Measurements from ENCODE around the gene BEND7. TPM values are rescaled to one million over a fixed set of nuclear protein-coding genes. Genes with fewer than 3 reads are reported as not detected.
"Not testable (repeated sequence)": the region's sequence is repeated elsewhere in the genome, so short reads cannot be mapped to it uniquely, and the experiment has no call there.

The BEND7 gene
- total RNA-seq, 5 donors from 2014 or later (not counting 1 experiment from before 2014, with no cell fraction given) = 1.2 TPM; not detected in 4

- H3K36me3 ChIP-seq (ENCODE audit: control insufficient read depth in 2 of 2, extremely low read depth in 1 of 2, insufficient read depth in 1 of 2, low read length in 1 of 2); H3K4me1 ChIP-seq (ENCODE audit: control insufficient read depth in 1 of 2, extremely low read depth in 1 of 2, insufficient read depth in 2 of 2, low read length in 2 of 2); H3K4me3 Mint-ChIP-seq; DNase-seq; H3K36me3 Mint-ChIP-seq; H3K27ac ChIP-seq (ENCODE audit: low read length); H3K4me3 ChIP-seq (ENCODE audit: control insufficient read depth in 1 of 2, extremely low read depth in 1 of 2, low read length in 1 of 2); ATAC-seq (replicated peaks in 1 of 4); H3K9me3 Mint-ChIP-seq; CTCF ChIA-PET; H3K27ac Mint-ChIP-seq; H3K4me1 Mint-ChIP-seq; H3K9me3 ChIP-seq: not testable (repeated sequence)
- POLR2A ChIA-PET = interaction anchor here in 1 of 2 donors (0.7 kb wide), 1 partner anchor 291 kb away, joined by 4 read pairs; no protein-coding TSS in a partner anchor
- peaks cover 43 to 61% of the 10 kb centered on the region in 2 donors for H3K27me3 Mint-ChIP-seq
- peaks cover 3 to 35% of the 10 kb centered on the region in 2 experiments for H3K27me3 ChIP-seq (replicated peaks in 1 of 2; ENCODE audit: control insufficient read depth in 2 of 2, extremely low read depth in 1 of 2, insufficient read depth in 2 of 2, low read length in 1 of 2)
- 70% methylated on average over 8 of the region's 9 CpGs for WGBS (ENCODE audit: insufficient coverage)
These were observed 9.2 kb upstream of the BEND7 start for GRCh38 chr10:13537985-13538384.

- peaks cover 55 to 65% of the 10 kb centered on the region in 2 donors for H3K27me3 Mint-ChIP-seq
- H3K9me3 Mint-ChIP-seq = no peaks in the 10 kb centered on the region
- H3K9me3 ChIP-seq = no peaks in the 10 kb centered on the region
- H3K4me3 Mint-ChIP-seq = no peak overlapping the region
- DNase-seq (peak in 2 of 35 experiments; percentile 9 to 28), ATAC-seq (replicated peaks in 1 of 4) (no peak)
- no peaks in the 10 kb centered on the region for H3K36me3 Mint-ChIP-seq
- H3K4me3 ChIP-seq (ENCODE audit: control insufficient read depth in 1 of 2, extremely low read depth in 1 of 2, low read length in 1 of 2) = no peak overlapping the region
- H3K4me1 Mint-ChIP-seq = no peaks in the 10 kb centered on the region
- H3K27ac ChIP-seq (ENCODE audit: low read length) = no peak overlapping the region
- CTCF ChIA-PET = no interaction called here
- H3K27ac Mint-ChIP-seq = no peak overlapping the region
- H3K27me3 ChIP-seq (replicated peaks in 1 of 2; ENCODE audit: control insufficient read depth in 2 of 2, extremely low read depth in 1 of 2, insufficient read depth in 2 of 2, low read length in 1 of 2) = peaks cover 3 to 31% of the 10 kb centered on the region in 2 experiments
- H3K36me3 ChIP-seq (ENCODE audit: control insufficient read depth in 2 of 2, extremely low read depth in 1 of 2, insufficient read depth in 1 of 2, low read length in 1 of 2) = no peaks in the 10 kb centered on the region
- H3K4me1 ChIP-seq (ENCODE audit: control insufficient read depth in 1 of 2, extremely low read depth in 1 of 2, insufficient read depth in 2 of 2, low read length in 2 of 2) = no peaks in the 10 kb centered on the region
- WGBS (ENCODE audit: insufficient coverage) = 67% methylated on average over 8 of the region's 11 CpGs
- POLR2A ChIA-PET = interaction anchor here in 1 of 2 donors (0.6 kb wide), 1 partner anchor 16 kb away, joined by 8 read pairs; no protein-coding TSS in a partner anchor
These were observed 8.0 kb upstream of the BEND7 start for GRCh38 chr10:13536674-13537366.

DNA sequence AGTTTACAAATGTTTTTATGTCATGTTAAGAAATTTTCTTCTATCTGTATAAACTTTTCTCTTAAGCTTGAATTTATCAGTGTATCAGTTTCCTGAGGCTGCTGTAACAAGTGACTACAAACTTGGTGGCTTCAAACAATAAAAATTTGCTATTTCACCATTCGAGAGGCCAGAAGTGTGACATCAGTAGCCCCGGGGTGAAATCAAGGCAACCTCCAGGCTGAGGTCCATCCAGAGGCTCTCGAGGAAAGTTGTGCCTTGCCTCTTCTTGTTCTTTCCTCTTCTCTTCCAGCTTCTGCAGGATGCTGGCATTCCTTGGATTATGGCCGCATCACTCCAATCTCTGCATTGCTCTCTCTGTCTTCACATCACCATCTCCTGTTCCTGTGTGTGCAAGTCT lies 6.5 kb upstream of the BEND7 start:
- no peaks in the 10 kb centered on the region for H3K4me1 ChIP-seq (ENCODE audit: control insufficient read depth in 1 of 2, extremely low read depth in 1 of 2, insufficient read depth in 2 of 2, low read length in 2 of 2)
- H3K27ac ChIP-seq (ENCODE audit: low read length) = no peak overlapping the region
- no peak for DNase-seq
- Mint-ChIP-seq H3K4me3 (no peak overlapping the region), H3K27me3 (peaks cover 54 to 66% of the 10 kb centered on the region in 2 donors), H3K27ac (peak overlapping the region in 1 of 2 donors; percentile 66), H3K9me3 (no peaks in the 10 kb centered on the region), H3K36me3 (no peaks in the 10 kb centered on the region), H3K4me1 (no peaks in the 10 kb centered on the region)
- no peaks in the 10 kb centered on the region for H3K9me3 ChIP-seq
- ATAC-seq (replicated peaks in 1 of 4) = no peak
- H3K27me3 ChIP-seq (replicated peaks in 1 of 2; ENCODE audit: control insufficient read depth in 2 of 2, extremely low read depth in 1 of 2, insufficient read depth in 2 of 2, low read length in 1 of 2) = peaks cover 3 to 24% of the 10 kb centered on the region in 2 experiments
- ChIA-PET POLR2A (interaction anchor here in 1 of 2 donors (0.6 kb wide), 1 partner anchor 242 kb away, joined by 6 read pairs; no protein-coding TSS in a partner anchor), CTCF (no interaction called here)
- H3K36me3 ChIP-seq (ENCODE audit: control insufficient read depth in 2 of 2, extremely low read depth in 1 of 2, insufficient read depth in 1 of 2, low read length in 1 of 2) = no peaks in the 10 kb centered on the region
- WGBS (ENCODE audit: insufficient coverage) = 79% methylated on average over 3 of the region's 4 CpGs
- H3K4me3 ChIP-seq (ENCODE audit: control insufficient read depth in 1 of 2, extremely low read depth in 1 of 2, low read length in 1 of 2) = no peak overlapping the region

GRCh38 chr10:13529714-13529973 lies 830 bp upstream of the BEND7 start:
- DNase-seq (no peak), ATAC-seq (replicated peaks in 1 of 4) (no peak)
- ChIA-PET CTCF (no interaction called here), POLR2A (no interaction called here)
- Histone ChIP-seq H3K36me3 (ENCODE audit: control insufficient read depth in 2 of 2, extremely low read depth in 1 of 2, insufficient read depth in 1 of 2, low read length in 1 of 2) (no peaks in the 10 kb centered on the region), H3K9me3 (no peaks in the 10 kb centered on the region), H3K4me3 (ENCODE audit: control insufficient read depth in 1 of 2, extremely low read depth in 1 of 2, low read length in 1 of 2) (no peak overlapping the region), H3K4me1 (ENCODE audit: control insufficient read depth in 1 of 2, extremely low read depth in 1 of 2, insufficient read depth in 2 of 2, low read length in 2 of 2) (peaks cover 0 to 12% of the 10 kb centered on the region in 2 experiments), H3K27ac (ENCODE audit: low read length) (no peak overlapping the region), H3K27me3 (replicated peaks in 1 of 2; ENCODE audit: control insufficient read depth in 2 of 2, extremely low read depth in 1 of 2, insufficient read depth in 2 of 2, low read length in 1 of 2) (peaks cover 12 to 25% of the 10 kb centered on the region in 2 experiments)
- 11% methylated on average over 4 of the region's 8 CpGs for WGBS (ENCODE audit: insufficient coverage)
- peaks cover 63 to 69% of the 10 kb centered on the region in 2 donors for H3K27me3 Mint-ChIP-seq
- no peaks in the 10 kb centered on the region for H3K9me3 Mint-ChIP-seq
- H3K27ac Mint-ChIP-seq = no peak overlapping the region
- peak overlapping the region; percentile 47 to 67 (median 51) for H3K4me3 Mint-ChIP-seq
- no peaks in the 10 kb centered on the region for H3K36me3 Mint-ChIP-seq
- peaks cover 9 to 14% (median 12%) of the 10 kb centered on the region in 3 donors for H3K4me1 Mint-ChIP-seq

DNA sequence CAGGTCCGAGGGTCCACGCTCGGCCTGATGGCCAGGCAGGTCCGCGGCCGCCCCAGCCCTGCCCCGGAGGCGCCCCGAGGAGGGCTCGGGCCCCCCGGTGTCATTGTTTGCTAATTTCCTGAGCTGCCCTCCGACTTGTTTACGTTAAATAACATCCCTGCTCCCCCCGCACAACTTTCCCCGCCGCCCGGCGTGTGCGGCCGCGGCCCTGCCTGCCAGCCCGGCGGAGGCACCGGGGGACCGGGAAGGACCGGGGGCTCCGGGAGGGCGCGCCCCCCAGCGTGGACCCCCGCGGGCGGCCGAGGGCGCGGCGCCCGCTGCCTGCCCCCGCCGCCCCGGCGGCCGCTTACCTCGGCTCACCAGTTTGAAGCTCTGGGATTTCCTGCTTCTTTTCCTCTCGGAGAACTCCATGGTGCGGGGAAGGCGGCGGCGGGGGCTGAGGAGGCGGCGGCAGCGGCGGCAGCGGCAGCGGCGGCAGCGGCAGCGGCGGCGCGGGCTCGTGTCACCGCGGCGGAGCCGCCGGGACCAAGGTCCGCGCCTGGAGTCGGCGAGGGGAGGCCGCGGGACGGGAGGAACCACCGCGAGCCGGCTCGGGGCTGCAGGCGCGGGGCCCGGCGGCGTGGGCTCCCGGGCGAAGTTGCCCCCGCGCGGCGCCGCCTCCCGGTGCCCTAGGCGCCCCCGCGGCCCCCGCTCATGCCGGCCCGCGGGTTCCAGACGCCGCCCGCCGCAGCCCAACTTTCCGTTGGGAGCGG lies 515 bp downstream of the BEND7 start:
- CTCF ChIA-PET = interaction anchor here in 1 of 2 donors (0.6 kb wide), 1 partner anchor 15 kb away, joined by 3 read pairs; no protein-coding TSS in a partner anchor
- no peak for DNase-seq

DNA sequence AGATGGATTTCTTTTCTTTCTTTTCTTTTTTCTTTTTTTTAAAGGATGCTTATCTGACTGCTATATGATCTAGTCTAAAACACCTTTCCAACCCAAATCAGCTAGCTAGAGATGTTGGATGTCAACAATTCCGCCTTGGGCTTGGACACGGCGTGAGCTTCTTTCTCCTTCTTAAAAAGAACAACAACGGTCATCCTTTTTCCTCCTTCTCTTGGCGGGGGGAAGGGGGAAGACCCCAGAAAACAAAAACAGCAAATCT lies 1.0 kb downstream of the BEND7 start:
- H3K27me3 ChIP-seq (replicated peaks in 1 of 2; ENCODE audit: control insufficient read depth in 2 of 2, extremely low read depth in 1 of 2, insufficient read depth in 2 of 2, low read length in 1 of 2) = peaks cover 12 to 28% of the 10 kb centered on the region in 2 experiments
- no peaks in the 10 kb centered on the region for H3K36me3 Mint-ChIP-seq
- CTCF ChIA-PET = no interaction called here

More for the DNA sequence above, 515 bp downstream of the BEND7 start:
- Mint-ChIP-seq H3K9me3 (no peaks in the 10 kb centered on the region), H3K27ac (no peak overlapping the region), H3K4me1 (peaks cover 9 to 14% (median 12%) of the 10 kb centered on the region in 3 donors), H3K36me3 (no peaks in the 10 kb centered on the region), H3K4me3 (peak overlapping the region; percentile 69 to 75 (median 70)), H3K27me3 (peaks cover 60 to 69% of the 10 kb centered on the region in 2 donors)
- Histone ChIP-seq H3K27me3 (replicated peaks in 1 of 2; ENCODE audit: control insufficient read depth in 2 of 2, extremely low read depth in 1 of 2, insufficient read depth in 2 of 2, low read length in 1 of 2) (peaks cover 12 to 28% of the 10 kb centered on the region in 2 experiments), H3K4me3 (ENCODE audit: control insufficient read depth in 1 of 2, extremely low read depth in 1 of 2, low read length in 1 of 2) (peak overlapping the region in 1 of 2 donors; percentile 32), H3K36me3 (ENCODE audit: control insufficient read depth in 2 of 2, extremely low read depth in 1 of 2, insufficient read depth in 1 of 2, low read length in 1 of 2) (no peaks in the 10 kb centered on the region), H3K9me3 (no peaks in the 10 kb centered on the region), H3K27ac (ENCODE audit: low read length) (no peak overlapping the region), H3K4me1 (ENCODE audit: control insufficient read depth in 1 of 2, extremely low read depth in 1 of 2, insufficient read depth in 2 of 2, low read length in 2 of 2) (peaks cover 0 to 12% of the 10 kb centered on the region in 2 experiments)
- ATAC-seq (replicated peaks in 1 of 4) = peak; percentile 24 to 46 (median 40)
- POLR2A ChIA-PET = no interaction called here
- WGBS (ENCODE audit: insufficient coverage) = 2% methylated on average over 104 of the region's 104 CpGs

More for the DNA sequence above, 1.0 kb downstream of the BEND7 start:
- H3K4me3 Mint-ChIP-seq = peak overlapping the region; percentile 69 to 75 (median 70)
- H3K9me3 Mint-ChIP-seq = no peaks in the 10 kb centered on the region
- Histone ChIP-seq H3K4me1 (ENCODE audit: control insufficient read depth in 1 of 2, extremely low read depth in 1 of 2, insufficient read depth in 2 of 2, low read length in 2 of 2) (peaks cover 0 to 12% of the 10 kb centered on the region in 2 experiments), H3K27ac (ENCODE audit: low read length) (no peak overlapping the region), H3K36me3 (ENCODE audit: control insufficient read depth in 2 of 2, extremely low read depth in 1 of 2, insufficient read depth in 1 of 2, low read length in 1 of 2) (no peaks in the 10 kb centered on the region), H3K4me3 (ENCODE audit: control insufficient read depth in 1 of 2, extremely low read depth in 1 of 2, low read length in 1 of 2) (peak overlapping the region in 1 of 2 donors; percentile 32), H3K9me3 (no peaks in the 10 kb centered on the region)
- 100% methylated on average over 1 of the region's 5 CpGs for WGBS (ENCODE audit: insufficient coverage)
- H3K27me3 Mint-ChIP-seq = peaks cover 62 to 70% of the 10 kb centered on the region in 2 donors
- H3K4me1 Mint-ChIP-seq = peaks cover 9 to 14% (median 12%) of the 10 kb centered on the region in 3 donors
- DNase-seq = no peak
- no peak for ATAC-seq (replicated peaks in 1 of 4)
- H3K27ac Mint-ChIP-seq = no peak overlapping the region
- POLR2A ChIA-PET = no interaction called here
